ENCODE measurements around the gene CCDC182.

The CCDC182 gene

GRCh38 chr17:57721967-57722703, 23.0 kb downstream of the CCDC182 start:
- DNase-seq (ENCODE audit: extremely low read depth, low read depth), result no peak
- no peak for TF ChIP-seq CTCF (IDR thresholded peaks at IDR 0.05; ENCODE audit: low read depth, low read length)

GRCh38 chr17:57720386-57721035, 24.6 kb downstream of the CCDC182 start:
- no peak for DNase-seq (ENCODE audit: extremely low read depth, low read depth)

GRCh38 chr17:57718878-57719277, 26.2 kb downstream of the CCDC182 start:
- no peak for TF ChIP-seq CTCF (IDR thresholded peaks at IDR 0.05; ENCODE audit: low read depth, low read length)

More at GRCh38 chr17:57720386-57721035, 24.6 kb downstream of the CCDC182 start:
- no peak for TF ChIP-seq CTCF (IDR thresholded peaks at IDR 0.05; ENCODE audit: low read depth, low read length)

GRCh38 chr17:57715981-57716380, 29.1 kb downstream of the CCDC182 start:
- DNase-seq (ENCODE audit: extremely low read depth, low read depth), result no peak
- TF ChIP-seq CTCF (IDR thresholded peaks at IDR 0.05; ENCODE audit: low read depth, low read length), result no peak

More at GRCh38 chr17:57718878-57719277, 26.2 kb downstream of the CCDC182 start:
- no peak for DNase-seq (ENCODE audit: extremely low read depth, low read depth)

GRCh38 chr17:57714665-57715180, 30.4 kb downstream of the CCDC182 start:
- no peak for TF ChIP-seq CTCF (IDR thresholded peaks at IDR 0.05; ENCODE audit: low read depth, low read length)
- no peak for DNase-seq (ENCODE audit: extremely low read depth, low read depth)

- no peak for DNase-seq (ENCODE audit: extremely low read depth, low read depth)
- TF ChIP-seq CTCF (IDR thresholded peaks at IDR 0.05; ENCODE audit: low read depth, low read length), result no peak
Observed at GRCh38 chr17:57713140-57713539, 32.0 kb downstream of the CCDC182 start.

- DNase-seq (ENCODE audit: extremely low read depth, low read depth), result no peak
- TF ChIP-seq CTCF (IDR thresholded peaks at IDR 0.05; ENCODE audit: low read depth, low read length), result no peak
Observed at GRCh38 chr17:57708410-57708809, 36.7 kb downstream of the CCDC182 start.

All from AG09319 (cell line).